Measurements from ENCODE around the gene KCNJ9.
"Not testable (repeated sequence)": the region's sequence is repeated elsewhere in the genome, so short reads cannot be mapped to it uniquely, and the experiment has no call there.

The KCNJ9 gene

DNA sequence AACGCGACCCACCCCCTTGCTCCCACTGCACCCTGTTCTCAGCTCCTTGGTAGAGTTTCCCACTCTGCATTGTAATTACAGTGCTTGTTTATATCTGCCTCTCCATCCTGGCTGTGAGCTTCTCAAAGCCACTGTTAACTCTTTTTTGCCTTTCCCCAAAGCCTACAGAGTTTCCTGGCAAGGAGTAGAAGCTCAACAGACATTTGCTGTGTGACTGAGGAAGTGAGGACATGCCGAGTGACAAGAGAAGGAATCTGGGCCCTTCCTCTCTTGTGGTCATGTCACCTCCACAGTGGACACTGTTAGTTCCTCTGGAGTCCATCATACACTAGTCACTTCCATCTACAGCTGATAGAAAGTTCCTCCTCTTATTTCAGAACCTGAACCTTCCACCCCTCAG lies 23.1 kb downstream of the KCNJ9 start:
- no peak for DNase-seq

DNA sequence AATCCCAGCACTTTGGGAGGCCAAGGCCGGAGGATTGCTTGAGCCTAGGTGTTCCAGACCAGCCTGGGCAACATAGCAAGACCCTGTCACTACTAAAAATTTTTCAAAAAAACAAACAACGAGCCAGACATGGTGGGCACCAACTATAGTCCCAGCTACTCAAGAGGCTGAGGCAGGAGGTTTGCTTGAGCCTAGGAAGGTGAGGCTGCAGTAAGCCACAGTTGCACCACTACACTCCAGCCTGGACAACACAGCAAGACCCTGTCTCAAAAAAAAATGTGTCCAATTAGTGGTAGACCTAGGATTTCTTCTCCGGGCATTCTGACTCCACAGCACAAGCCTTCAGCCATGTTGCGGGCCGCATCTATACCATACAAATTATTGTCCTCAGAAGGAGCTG lies 23.8 kb downstream of the KCNJ9 start:
- DNase-seq, result no peak

GRCh38 chr1:160107512-160107911 lies 26.2 kb downstream of the KCNJ9 start:
- no peak for DNase-seq

- peak; percentile 60 for DNase-seq
Observed at GRCh38 chr1:160108888-160109662, 27.7 kb downstream of the KCNJ9 start.

DNA sequence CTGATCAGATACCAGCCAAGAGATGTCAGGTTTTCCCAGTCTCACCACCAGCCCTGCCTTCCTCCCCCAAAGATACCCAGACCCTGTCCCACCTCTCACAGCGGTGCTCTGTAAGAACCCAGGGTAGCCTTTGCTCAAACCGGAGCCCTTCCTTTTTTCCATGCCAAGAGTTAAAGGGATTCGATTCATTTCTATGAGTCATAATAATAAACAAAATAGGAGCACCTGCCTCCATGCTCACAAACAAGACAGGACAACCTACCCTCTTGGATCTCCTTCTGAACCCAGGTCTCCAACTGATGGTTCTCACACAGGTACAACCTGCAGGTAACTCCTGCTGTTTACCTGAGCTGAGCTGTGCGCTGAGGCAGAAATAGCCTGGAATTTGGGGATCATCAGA lies 28.3 kb downstream of the KCNJ9 start:
- DNase-seq, result no peak

DNA sequence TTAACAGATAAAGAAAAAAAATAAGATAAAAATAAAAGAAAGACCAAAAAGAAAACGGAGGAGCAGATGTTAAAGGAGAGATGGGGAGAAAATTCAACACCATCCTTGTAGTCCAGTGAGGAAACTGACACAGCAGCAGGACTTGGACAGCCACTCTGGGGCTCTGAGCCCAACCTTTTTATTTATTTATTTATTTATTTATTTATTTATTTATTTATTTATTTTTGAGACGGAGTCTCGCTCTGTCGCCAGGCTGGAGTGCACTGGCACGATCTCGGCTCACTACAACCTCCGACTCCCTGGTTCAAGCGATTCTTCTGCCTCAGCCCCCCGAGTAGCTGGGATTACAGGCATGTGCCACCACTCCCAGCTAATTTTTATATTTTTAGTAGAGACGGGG lies 30.1 kb downstream of the KCNJ9 start:
- DNase-seq, result not testable (repeated sequence)

- no peak for DNase-seq
Observed at GRCh38 chr1:160112357-160112756, 31.0 kb downstream of the KCNJ9 start.

DNA sequence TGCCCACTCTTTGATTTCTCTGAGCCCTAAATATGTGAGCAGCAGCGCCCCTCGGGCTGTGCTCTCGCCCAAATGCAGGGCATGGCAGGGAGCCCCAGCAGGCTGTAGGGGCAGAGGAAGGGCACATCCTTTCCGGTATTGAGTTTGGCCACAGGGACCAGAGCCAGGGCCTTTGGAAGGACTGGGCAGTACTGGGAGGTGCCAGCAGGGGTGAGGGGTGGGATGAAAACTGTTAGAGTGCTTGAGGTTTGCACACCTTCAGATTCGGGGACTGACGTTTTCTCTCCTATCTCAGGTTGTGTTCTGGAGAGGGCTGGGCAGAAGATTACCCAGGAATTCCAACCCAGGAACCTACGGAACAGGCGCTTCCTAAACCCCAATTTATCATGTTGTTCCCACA lies 32.1 kb downstream of the KCNJ9 start:
- no peak for DNase-seq

DNA sequence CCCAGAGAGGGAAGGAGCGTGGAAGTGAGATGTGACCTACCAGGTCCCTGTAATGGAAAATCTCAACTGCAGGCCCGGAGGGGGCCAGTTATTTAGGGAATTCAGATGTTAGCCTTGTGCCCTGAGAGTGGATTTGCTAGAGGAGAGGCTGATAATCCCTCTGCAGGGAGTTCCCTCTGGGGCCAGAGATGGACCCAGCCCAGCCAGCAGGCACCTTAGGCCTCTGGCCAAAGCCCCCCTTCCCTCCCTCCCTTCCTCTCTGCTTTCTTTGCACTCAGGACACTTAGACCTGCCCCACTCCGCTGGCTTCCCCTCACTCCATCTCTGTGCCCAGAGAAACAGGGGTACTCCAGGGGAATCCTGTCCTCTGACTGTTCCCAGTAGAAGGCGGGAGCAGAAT lies 32.7 kb downstream of the KCNJ9 start:
- DNase-seq, result no peak

DNA sequence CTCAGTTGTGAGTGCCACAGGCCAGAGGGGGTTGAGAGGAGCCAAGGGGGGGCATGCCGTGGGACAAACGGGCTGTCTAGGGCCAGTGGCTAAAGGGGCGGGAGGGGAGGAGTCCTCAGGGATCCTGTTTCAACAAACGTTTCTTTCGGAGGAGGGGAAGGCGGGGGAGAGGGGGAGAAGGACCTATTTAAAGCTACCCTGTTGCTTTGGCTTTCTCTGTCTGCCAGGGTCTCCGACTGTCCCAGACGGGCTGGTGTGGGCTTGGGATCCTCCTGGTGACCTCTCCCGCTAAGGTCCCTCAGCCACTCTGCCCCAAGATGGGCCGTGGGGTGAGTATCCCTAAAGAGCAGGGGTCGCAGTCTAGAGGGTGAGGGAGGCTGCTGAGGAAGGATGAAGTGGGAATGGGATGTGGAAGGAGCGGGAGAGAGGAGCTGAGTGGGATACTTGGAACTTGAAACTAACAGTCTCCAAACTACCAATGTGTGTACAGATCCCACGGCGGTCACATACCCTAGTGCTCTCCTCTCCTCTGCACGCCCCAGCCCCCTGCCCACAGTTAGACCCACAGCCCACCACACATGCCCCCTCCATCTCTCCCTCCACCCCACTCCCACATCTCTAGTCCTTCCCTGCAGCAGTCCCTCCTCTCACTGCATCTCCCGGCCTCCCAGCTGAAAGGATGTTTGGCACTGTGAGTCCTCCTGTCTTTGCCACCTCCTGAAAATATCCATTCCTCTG lies 34.4 kb downstream of the KCNJ9 start, which contains the start of gene ATP1A2:
ATP1A2 (plus strand) TSS at position 215 of the 738 bp plus-strand sequence; CDS start at position 318, 103 bp downstream.
- no peak for DNase-seq

DNA sequence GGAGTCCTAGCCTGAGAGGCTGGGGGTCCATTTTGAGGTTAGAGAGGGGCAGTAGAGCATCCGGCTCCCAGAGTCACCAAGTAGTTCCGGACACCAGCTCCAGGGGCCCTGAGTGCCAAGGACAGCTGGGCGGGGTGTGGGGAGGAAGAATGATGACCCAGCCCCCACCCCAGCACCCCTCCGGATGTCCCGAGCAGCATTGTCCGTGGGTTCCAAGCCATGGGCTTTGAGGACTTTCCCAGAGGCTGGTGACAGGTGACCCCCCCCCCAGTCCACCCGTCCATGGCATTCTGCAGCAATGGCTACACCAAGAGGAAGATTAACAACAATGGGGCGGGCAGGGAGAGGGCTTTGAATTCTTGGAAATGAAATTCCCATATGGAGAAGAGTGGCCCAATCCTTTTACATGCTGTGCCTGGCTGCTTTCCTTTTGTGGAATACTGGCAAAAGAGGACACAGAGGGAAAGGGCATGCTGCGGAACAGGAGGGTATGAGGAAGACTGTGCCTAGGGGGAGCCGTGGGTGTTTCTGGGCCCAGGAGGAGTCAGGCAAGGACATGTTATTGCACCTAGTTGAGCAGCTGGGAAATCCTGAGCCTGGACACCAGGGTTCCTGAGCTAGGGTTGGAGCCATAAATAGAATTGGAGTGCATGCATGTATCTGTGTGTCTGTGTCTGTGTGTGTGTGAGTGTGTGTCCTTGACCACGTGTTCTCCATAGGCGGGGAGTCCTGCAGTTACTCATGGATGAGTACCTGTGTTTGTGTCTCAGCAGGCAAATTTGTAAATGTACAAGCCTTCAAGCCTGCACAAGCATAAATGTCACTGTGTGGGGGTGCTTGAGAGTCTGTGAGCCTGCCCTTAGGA lies 35.2 kb downstream of the KCNJ9 start:
- peak; percentile 49 for DNase-seq

- DNase-seq, result no peak
Observed at GRCh38 chr1:160117300-160117699, 36.0 kb downstream of the KCNJ9 start.

- DNase-seq, result peak; percentile 36
Observed at GRCh38 chr1:160117709-160118183, 36.4 kb downstream of the KCNJ9 start.

- DNase-seq, result no peak
Observed at GRCh38 chr1:160118928-160119327, 37.6 kb downstream of the KCNJ9 start.

DNA sequence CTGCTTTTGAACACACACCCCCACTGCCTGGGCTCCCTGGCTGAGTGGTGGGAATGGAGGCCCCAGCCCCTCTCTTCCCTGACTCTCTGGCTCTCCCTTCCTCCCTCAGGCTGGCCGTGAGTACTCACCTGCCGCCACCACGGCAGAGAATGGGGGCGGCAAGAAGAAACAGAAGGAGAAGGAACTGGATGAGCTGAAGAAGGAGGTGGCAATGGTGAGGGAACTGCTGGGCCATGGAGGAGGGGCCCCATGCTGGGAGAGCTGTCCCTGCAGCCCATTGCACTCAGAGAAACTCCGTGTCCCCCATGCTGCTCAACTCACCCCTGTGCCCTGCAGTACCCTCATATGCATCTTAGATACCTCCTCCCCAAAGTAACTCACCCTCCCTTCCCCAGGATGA lies 39.5 kb downstream of the KCNJ9 start:
- DNase-seq, result no peak

DNA sequence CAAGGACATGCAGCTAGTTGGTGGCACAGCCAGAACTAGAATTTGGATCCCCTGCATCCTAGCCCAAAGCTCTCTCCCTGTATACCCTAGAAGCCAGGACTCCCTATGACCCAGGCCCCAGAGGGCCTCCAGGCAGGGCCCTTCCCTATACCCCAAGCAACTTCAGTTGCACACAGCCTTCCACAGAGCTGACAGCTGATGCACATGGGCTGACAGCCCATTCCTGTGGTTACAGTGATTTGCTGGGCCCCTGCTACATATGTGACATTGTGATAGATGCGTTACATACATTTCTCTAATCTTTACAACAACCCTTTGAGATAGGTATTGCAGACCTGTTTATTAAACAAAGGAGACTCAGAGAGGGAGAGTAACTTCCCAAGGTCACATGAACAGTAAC lies 40.0 kb downstream of the KCNJ9 start:
- no peak for DNase-seq

DNA sequence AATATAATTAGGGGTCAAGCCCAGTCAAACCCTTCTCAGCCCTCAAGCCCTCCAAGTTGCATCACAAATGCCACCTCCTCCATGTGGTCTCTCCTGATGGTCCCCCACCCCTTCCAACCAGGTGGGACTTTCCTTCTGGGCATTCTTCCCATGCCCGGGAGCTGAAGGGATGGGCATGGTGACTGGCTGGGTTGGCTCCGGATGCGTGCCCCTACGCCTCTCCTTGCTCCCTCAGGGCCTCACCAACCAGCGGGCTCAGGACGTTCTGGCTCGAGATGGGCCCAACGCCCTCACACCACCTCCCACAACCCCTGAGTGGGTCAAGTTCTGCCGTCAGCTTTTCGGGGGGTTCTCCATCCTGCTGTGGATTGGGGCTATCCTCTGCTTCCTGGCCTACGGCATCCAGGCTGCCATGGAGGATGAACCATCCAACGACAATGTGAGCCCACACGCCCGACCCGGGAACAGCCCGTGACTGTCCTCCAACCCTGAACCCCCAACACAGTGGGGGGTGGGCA lies 41.7 kb downstream of the KCNJ9 start:
- DNase-seq, result no peak

- DNase-seq, result no peak
Observed at GRCh38 chr1:160123726-160124125, 42.4 kb downstream of the KCNJ9 start.

DNA sequence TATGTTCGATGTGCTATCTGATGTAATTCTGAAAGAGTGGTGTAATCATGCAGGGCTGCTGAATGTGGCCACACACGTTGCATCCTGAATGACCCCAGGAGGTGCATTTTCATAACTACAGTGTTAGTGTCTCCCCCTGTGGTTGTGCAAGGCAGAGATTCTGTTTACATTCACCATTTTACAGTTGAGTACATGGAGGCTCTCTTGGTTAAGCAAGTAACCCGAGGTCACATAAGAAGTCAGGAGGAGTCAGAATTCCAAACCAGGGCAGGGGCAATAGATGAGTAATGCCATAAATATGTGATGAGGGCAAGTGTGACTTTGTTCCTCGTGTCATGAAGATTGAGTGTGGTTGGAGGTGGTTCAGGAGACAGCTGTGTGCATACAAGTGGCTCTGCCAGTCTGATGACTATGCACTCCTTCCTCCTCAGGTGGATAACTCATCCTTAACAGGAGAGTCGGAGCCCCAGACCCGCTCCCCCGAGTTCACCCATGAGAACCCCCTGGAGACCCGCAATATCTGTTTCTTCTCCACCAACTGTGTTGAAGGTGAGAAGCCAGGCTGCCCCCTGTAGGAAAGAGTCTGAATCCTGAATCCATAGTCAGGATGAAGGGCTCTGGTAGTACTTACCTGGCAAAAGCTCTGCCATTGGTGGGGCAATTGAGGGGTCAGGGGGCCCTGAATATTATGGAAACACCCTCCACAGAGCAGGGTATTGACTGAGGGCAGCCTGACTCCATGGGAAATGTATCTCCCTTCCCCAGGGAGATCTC lies 43.6 kb downstream of the KCNJ9 start:
- DNase-seq, result peak; percentile 79

DNA sequence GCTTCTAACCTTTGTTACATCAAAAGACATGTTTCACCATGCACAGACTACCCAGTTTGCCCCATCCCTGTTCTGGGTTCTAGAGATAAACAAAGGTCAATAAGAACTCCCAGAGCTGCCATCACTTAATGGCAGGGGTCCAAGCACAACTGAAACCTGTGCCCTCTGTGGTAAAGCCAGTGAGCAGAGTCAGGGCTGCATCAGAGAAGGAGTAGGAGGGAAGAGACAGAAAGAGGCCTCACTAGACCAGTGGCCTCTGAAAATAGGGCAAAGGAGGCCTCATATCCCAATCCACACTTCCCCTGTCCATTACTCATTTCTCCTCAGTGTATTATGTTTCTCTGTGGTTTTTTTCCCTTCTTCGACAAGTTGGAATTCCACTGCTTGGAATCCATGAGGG lies 44.4 kb downstream of the KCNJ9 start:
- peak; percentile 33 for DNase-seq

DNA sequence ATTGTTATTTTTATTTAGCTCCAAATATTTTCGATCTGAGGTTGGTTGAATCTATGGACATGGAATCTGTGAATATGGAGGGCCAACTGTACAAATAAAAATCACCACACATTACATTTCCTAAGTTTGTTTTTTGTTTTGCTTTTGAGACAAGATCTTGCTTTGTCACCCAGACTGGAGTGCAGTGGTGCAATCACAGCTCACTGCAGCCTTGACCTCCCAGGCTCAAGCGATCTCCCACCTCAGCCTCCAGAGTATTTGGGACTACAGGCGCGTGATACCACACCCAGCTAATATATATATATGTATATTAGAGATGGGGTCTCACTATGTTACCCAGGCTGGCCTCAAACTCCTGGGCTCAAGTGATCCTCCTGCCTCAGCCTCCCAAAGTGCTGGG lies 45.0 kb downstream of the KCNJ9 start:
- DNase-seq, result not testable (repeated sequence)

GRCh38 chr1:160127381-160127780 lies 46.0 kb downstream of the KCNJ9 start:
- no peak for DNase-seq

Data from fibroblast of skin of right biceps (primary cell).